Kidney (tissue), 14 donors: Measurements from ENCODE around the gene BCAM. TPM values are rescaled to one million over a fixed set of nuclear protein-coding genes. Genes with fewer than 3 reads are reported as not detected.
"Not testable (repeated sequence)": the region's sequence is repeated elsewhere in the genome, so short reads cannot be mapped to it uniquely, and the experiment has no call there.

Experiments
- DNase-seq, 5 donors: peaks; one replicate each; pipeline ENCODE4 v3.0.0-alpha.2; 2013 to 2020
- FAIRE-seq: peaks from 2 replicates; lab custom pipeline; 2012; peaks lifted over from hg19 to GRCh38; lab: Jason Lieb, UNC
- H3K27ac ChIP-seq, 2 donors: one replicate each; pipeline ENCODE4 v1.7.0; 2013; ENCODE audit warnings: low read depth in 2 of 2, low read length in 2 of 2, inconsistent platforms in 1 of 2
- H3K27me3 ChIP-seq: one replicate; pipeline ENCODE4 v1.7.1; 2013; ENCODE audit warnings: low read length, inconsistent platforms; ENCODE audit not compliant: control insufficient read depth, insufficient read depth
- H3K36me3 ChIP-seq, 3 donors: one replicate each; pipeline versions ENCODE4 v1.7.0 to v1.7.1; 2013; ENCODE audit warnings: low read length in 3 of 3, control low read depth in 1 of 3, inconsistent platforms in 1 of 3; ENCODE audit not compliant: insufficient read depth in 3 of 3, control insufficient read depth in 2 of 3
- H3K4me1 ChIP-seq, 3 donors: one replicate each; pipeline versions ENCODE4 v1.7.0 to v1.7.1; 2013; ENCODE audit warnings: low read length in 3 of 3, inconsistent platforms in 1 of 3, low read depth in 1 of 3; ENCODE audit not compliant: control insufficient read depth in 2 of 3, insufficient read depth in 2 of 3
- H3K4me3 ChIP-seq, 3 donors: one replicate each; pipeline versions ENCODE4 v1.7.0 to v1.8.1; 2013; ENCODE audit warnings: low read length in 3 of 3, control low read depth in 1 of 3, inconsistent platforms in 1 of 3
- H3K9ac ChIP-seq, 3 donors: one replicate each; pipeline versions ENCODE4 v1.7.0 to v1.7.1; 2013; ENCODE audit warnings: low read length in 3 of 3, control low read depth in 1 of 3, inconsistent platforms in 1 of 3
- H3K9me3 ChIP-seq, 3 donors: one replicate each; pipeline versions ENCODE4 v1.7.0 to v1.7.1; 2013; ENCODE audit warnings: low read length in 3 of 3, control low read depth in 1 of 3, inconsistent platforms in 1 of 3; ENCODE audit not compliant: control insufficient read depth in 2 of 3, insufficient read depth in 1 of 3
- intact Hi-C: fragments of 100-400 bp; cut with DNase I; formaldehyde crosslinking; loops from one replicate; pipeline ENCODE4 v1.11.1; 2022
- polyA plus RNA-seq: library from polyadenylated mRNA; stranded (reverse); fragments of 350-450 nt; fragmentation: Illumina TruSeq; extraction: RNeasy Lipid Tissue Mini Kit (QIAGEN cat#74804); gene quantifications from one replicate; pipeline ENCODE4 v1.2.3, GENCODE V29; 2014; ENCODE audit warnings: low read depth, low replicate concordance; ENCODE audit not compliant: insufficient read depth
- total RNA-seq: library from RNA; stranded (reverse); fragmentation: NEBNext Ultra II Directional; extraction: Animal tissue kit (Norgen Biotek cat#: 25700); gene quantifications from one replicate; pipeline ENCODE4 v1.2.1, GENCODE V29; 2021
- TF ChIP-seq, protein P1 (sequence below): IDR thresholded peaks from 3 replicates; pipeline ENCODE4 v1.5.1; 2012; ENCODE audit warnings: mild to moderate bottlenecking, moderate library complexity, borderline replicate concordance; ENCODE audit not compliant: insufficient read depth; ENCODE audit errors: extremely low read depth
- donor health status: control.
- donor health status: control.
- donor health status: control.
- donor health status: control.
- donor health status: control.
- donor health status: DM: yes; HTN: yes; CAD: no.
- donor health status: Normal renal cell carcinoma (clear cell type).

Gene BCAM
- total and polyA plus RNA-seq, 2 donors from 2014 or later, result 671 to 748 TPM

GRCh38 chr19:44857837-44858236 lies 48.9 kb downstream of the BCAM start:
- Histone ChIP-seq H3K36me3 (peaks cover 0 to 2% (median 0%) of the 10 kb centered on the region in 3 donors), H3K27ac (no peak overlapping the region), H3K9ac (no peak overlapping the region), H3K27me3 (no peaks in the 10 kb centered on the region), H3K9me3 (no peaks in the 10 kb centered on the region), H3K4me1 (peaks cover 0 to 7% (median 0%) of the 10 kb centered on the region in 3 donors), H3K4me3 (no peak overlapping the region)
- FAIRE-seq (no peak), DNase-seq (no peak)
- TF ChIP-seq, protein P1, sequence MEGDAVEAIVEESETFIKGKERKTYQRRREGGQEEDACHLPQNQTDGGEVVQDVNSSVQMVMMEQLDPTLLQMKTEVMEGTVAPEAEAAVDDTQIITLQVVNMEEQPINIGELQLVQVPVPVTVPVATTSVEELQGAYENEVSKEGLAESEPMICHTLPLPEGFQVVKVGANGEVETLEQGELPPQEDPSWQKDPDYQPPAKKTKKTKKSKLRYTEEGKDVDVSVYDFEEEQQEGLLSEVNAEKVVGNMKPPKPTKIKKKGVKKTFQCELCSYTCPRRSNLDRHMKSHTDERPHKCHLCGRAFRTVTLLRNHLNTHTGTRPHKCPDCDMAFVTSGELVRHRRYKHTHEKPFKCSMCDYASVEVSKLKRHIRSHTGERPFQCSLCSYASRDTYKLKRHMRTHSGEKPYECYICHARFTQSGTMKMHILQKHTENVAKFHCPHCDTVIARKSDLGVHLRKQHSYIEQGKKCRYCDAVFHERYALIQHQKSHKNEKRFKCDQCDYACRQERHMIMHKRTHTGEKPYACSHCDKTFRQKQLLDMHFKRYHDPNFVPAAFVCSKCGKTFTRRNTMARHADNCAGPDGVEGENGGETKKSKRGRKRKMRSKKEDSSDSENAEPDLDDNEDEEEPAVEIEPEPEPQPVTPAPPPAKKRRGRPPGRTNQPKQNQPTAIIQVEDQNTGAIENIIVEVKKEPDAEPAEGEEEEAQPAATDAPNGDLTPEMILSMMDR, result no peak
- intact Hi-C loops, result no loop called here

- FAIRE-seq, result not testable (repeated sequence)
These were observed 52.7 kb downstream of the BCAM start for GRCh38 chr19:44861576-44861975.

GRCh38 chr19:44863990-44864389 lies 55.1 kb downstream of the BCAM start:
- Histone ChIP-seq H3K36me3 (peaks cover 4 to 11% (median 8%) of the 10 kb centered on the region in 3 donors), H3K9ac (no peak overlapping the region), H3K4me3 (no peak overlapping the region), H3K27me3 (no peaks in the 10 kb centered on the region), H3K9me3 (no peaks in the 10 kb centered on the region), H3K27ac (no peak overlapping the region), H3K4me1 (no peaks in the 10 kb centered on the region)
- DNase-seq, result no peak
- TF ChIP-seq, protein P1, result no peak
- no peak for FAIRE-seq
- intact Hi-C loops, result no loop called here

More at GRCh38 chr19:44861576-44861975, 52.7 kb downstream of the BCAM start:
- H3K36me3 ChIP-seq, H3K27me3 ChIP-seq, DNase-seq, H3K4me3 ChIP-seq, H3K9ac ChIP-seq, H3K9me3 ChIP-seq, H3K4me1 ChIP-seq, intact Hi-C loops, H3K27ac ChIP-seq: not testable (repeated sequence)

DNA sequence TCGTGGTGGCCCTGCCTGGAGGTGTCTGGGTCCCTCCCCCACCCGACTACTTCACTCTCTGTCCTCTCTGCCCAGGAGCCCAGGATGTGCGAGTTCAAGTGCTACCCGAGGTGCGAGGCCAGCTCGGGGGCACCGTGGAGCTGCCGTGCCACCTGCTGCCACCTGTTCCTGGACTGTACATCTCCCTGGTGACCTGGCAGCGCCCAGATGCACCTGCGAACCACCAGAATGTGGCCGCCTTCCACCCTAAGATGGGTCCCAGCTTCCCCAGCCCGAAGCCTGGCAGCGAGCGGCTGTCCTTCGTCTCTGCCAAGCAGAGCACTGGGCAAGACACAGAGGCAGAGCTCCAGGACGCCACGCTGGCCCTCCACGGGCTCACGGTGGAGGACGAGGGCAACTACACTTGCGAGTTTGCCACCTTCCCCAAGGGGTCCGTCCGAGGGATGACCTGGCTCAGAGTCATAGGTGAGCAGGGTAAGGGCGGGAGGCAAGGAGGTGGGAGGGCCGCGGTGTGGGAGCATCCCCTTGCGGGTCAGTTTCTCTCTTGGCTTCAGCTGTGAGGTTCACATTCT lies 56.4 kb downstream of the BCAM start:
- Histone ChIP-seq H3K36me3 (peaks cover 4 to 11% (median 8%) of the 10 kb centered on the region in 3 donors), H3K27me3 (no peaks in the 10 kb centered on the region), H3K9ac (no peak overlapping the region), H3K9me3 (no peaks in the 10 kb centered on the region), H3K4me3 (no peak overlapping the region), H3K27ac (no peak overlapping the region), H3K4me1 (no peaks in the 10 kb centered on the region)
- no peak for DNase-seq
- intact Hi-C loops, result no loop called here
- TF ChIP-seq, protein P1, result no peak
- FAIRE-seq, result no peak
